SKM-1 (cell line): Measurements from ENCODE around the gene MPRIP.

ENCODE experiments used
- DNase-seq: peaks from one replicate; lab custom pipeline; 2025; ENCODE audit not compliant: unreplicated experiment; lab: John Stamatoyannopoulos, UW

MPRIP gene

GRCh38 chr17:17227608-17228520, 185.6 kb downstream of the MPRIP start:
- no peak for DNase-seq

GRCh38 chr17:17228521-17229279, 186.4 kb downstream of the MPRIP start:
- no peak for DNase-seq

GRCh38 chr17:17229416-17230384, 187.4 kb downstream of the MPRIP start:
- no peak for DNase-seq

- DNase-seq, result no peak
These were observed 189.5 kb downstream of the MPRIP start for GRCh38 chr17:17231621-17232302.

GRCh38 chr17:17232303-17232621, 190.0 kb downstream of the MPRIP start:
- DNase-seq, result no peak

- DNase-seq, result no peak
These were observed 193.2 kb downstream of the MPRIP start for GRCh38 chr17:17235212-17236174.

- no peak for DNase-seq
These were observed 194.2 kb downstream of the MPRIP start for GRCh38 chr17:17236295-17237025.

GRCh38 chr17:17237026-17237799, 195.0 kb downstream of the MPRIP start, which contains the start of gene FLCN:
Gene FLCN (minus strand): TSS chr17:17237168. CDS start chr17:17228137, 9,031 bp downstream.
- peak; percentile 87 for DNase-seq

- DNase-seq, result no peak
These were observed 197.6 kb downstream of the MPRIP start for GRCh38 chr17:17239832-17240231.

- DNase-seq, result no peak
These were observed 199.4 kb downstream of the MPRIP start for GRCh38 chr17:17241656-17242055.

- no peak for DNase-seq
These were observed 200.0 kb downstream of the MPRIP start for GRCh38 chr17:17242246-17242645.
